Right lobe of liver (tissue), 4 donors: ENCODE measurements around the gene MED9.

Experiments
- POLR2A ChIP-seq: fragments of 450-650 bp; IDR thresholded peaks from one replicate; pipeline ENCODE4 v1.6.1; 2017; ENCODE audit warnings: antibody characterized with exemption, mild to moderate bottlenecking
- TF ChIP-seq, protein P1 (sequence below), 4 donors: fragments of 200-600 bp in 3 of 4; fragments of 450-650 bp in 1 of 4; IDR thresholded peaks; one replicate each; pipeline versions ENCODE4 v1.5.1 to v1.8.0; 2016 to 2022; ENCODE audit warnings: antibody characterized with exemption in 4 of 4, mild to moderate bottlenecking in 2 of 4
- donor health status: DM: no; HTN: no; CAD: no.
- donor health status: DM: no; HTN: no; CAD: no.
- donor health status: DM: no; HTN: yes; CAD: no.

GRCh38 chr17:17502741-17503565 lies 26.2 kb downstream of the MED9 start:
- TF ChIP-seq, protein P1, sequence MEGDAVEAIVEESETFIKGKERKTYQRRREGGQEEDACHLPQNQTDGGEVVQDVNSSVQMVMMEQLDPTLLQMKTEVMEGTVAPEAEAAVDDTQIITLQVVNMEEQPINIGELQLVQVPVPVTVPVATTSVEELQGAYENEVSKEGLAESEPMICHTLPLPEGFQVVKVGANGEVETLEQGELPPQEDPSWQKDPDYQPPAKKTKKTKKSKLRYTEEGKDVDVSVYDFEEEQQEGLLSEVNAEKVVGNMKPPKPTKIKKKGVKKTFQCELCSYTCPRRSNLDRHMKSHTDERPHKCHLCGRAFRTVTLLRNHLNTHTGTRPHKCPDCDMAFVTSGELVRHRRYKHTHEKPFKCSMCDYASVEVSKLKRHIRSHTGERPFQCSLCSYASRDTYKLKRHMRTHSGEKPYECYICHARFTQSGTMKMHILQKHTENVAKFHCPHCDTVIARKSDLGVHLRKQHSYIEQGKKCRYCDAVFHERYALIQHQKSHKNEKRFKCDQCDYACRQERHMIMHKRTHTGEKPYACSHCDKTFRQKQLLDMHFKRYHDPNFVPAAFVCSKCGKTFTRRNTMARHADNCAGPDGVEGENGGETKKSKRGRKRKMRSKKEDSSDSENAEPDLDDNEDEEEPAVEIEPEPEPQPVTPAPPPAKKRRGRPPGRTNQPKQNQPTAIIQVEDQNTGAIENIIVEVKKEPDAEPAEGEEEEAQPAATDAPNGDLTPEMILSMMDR (IDR thresholded peaks at IDR 0.05): no peak
- no peak for TF ChIP-seq POLR2A
